ENCODE data around the gene ADAMTS15. TPM values are rescaled to one million over a fixed set of nuclear protein-coding genes. Genes with fewer than 3 reads are reported as not detected.

The ADAMTS15 gene
- total RNA-seq, 4 donors from 2014 or later = 26.3 to 49.6 (median 34.5) TPM

GRCh38 chr11:130465263-130465662 is 16.8 kb downstream of the ADAMTS15 start:
- no peak for TF ChIP-seq CTCF (IDR thresholded peaks at IDR 0.05)
- DNase-seq (ENCODE audit: low spot score) = no peak
- ATAC-seq (ENCODE audit: low FRiP score) = no peak

GRCh38 chr11:130467116-130467900 is 18.9 kb downstream of the ADAMTS15 start:
- ATAC-seq (ENCODE audit: low FRiP score) = peak; percentile 14

GRCh38 chr11:130469181-130469580 is 20.7 kb downstream of the ADAMTS15 start:
- TF ChIP-seq CTCF (IDR thresholded peaks at IDR 0.05) = no peak
- no peak for ATAC-seq (ENCODE audit: low FRiP score)
- no peak for DNase-seq (ENCODE audit: low spot score)

More at GRCh38 chr11:130467116-130467900, 18.9 kb downstream of the ADAMTS15 start:
- no peak for DNase-seq (ENCODE audit: low spot score)
- TF ChIP-seq CTCF (IDR thresholded peaks at IDR 0.05) = no peak

- no peak for TF ChIP-seq CTCF (IDR thresholded peaks at IDR 0.05)
- DNase-seq (ENCODE audit: low spot score) = no peak
- no peak for ATAC-seq (ENCODE audit: low FRiP score)
These were observed 22.6 kb downstream of the ADAMTS15 start for GRCh38 chr11:130470832-130471706.

GRCh38 chr11:130471731-130472433 is 23.4 kb downstream of the ADAMTS15 start:
- no peak for TF ChIP-seq CTCF (IDR thresholded peaks at IDR 0.05)
- DNase-seq (ENCODE audit: low spot score) (no peak), ATAC-seq (ENCODE audit: low FRiP score) (no peak)

- ATAC-seq (ENCODE audit: low FRiP score) (no peak), DNase-seq (ENCODE audit: low spot score) (no peak)
- no peak for TF ChIP-seq CTCF (IDR thresholded peaks at IDR 0.05)
These were observed 24.1 kb downstream of the ADAMTS15 start for GRCh38 chr11:130472434-130472961.

All from omental fat pad (tissue), 4 donors.